HepG2 (cell line): ENCODE data around the gene DNAJC24. TPM values are rescaled to one million over a fixed set of nuclear protein-coding genes. Genes with fewer than 3 reads are reported as not detected.

Source experiments
- ATAC-seq: fragments of 200-7000 bp; cut with Tn5 transposase; 3 replicates; pipeline ENCODE4 v1.9.1; 2020; ENCODE audit warnings: mild to moderate bottlenecking, moderate library complexity
- BruUV-seq: library from RNA; stranded (reverse); fragments of 400-500 nt; replicated peaks from 2 replicates; lab custom pipeline; 2021; lab: Mats Ljungman, UMichigan
- CTCF ChIA-PET: fragments of 300-600 bp; formaldehyde crosslinking; extraction: SDS; loops from one replicate; lab custom pipeline; 2021; ENCODE audit warnings: low total read pairs, inconsistent platforms, low intra/inter-chr PET ratio; lab: Yijun Ruan, JAX
- POLR2A ChIA-PET: fragments of 350-600 bp; sonication (Branson Sonifier 250); formaldehyde crosslinking; loops from one replicate; lab custom pipeline; 2020; ENCODE audit warnings: antibody characterized with exemption, inconsistent platforms; lab: Yijun Ruan, JAX
- DNase-seq: peaks from one replicate; pipeline ENCODE4 v3.0.0-alpha.2; 2015; ENCODE audit warnings: low spot score
- FAIRE-seq: peaks from 3 replicates; lab custom pipeline; 2011; peaks lifted over from hg19 to GRCh38; lab: Jason Lieb, UNC
- H2AFZ ChIP-seq: one replicate; pipeline ENCODE4 v1.6.1; 2011; ENCODE audit warnings: low read length, inconsistent platforms
- H3K27ac ChIP-seq: fragments of 300-600 bp; 3 replicates; pipeline ENCODE4 v1.8.0; 2011; ENCODE audit warnings: mixed run types, mild to moderate bottlenecking, mixed read lengths, low read length, inconsistent platforms; ENCODE audit not compliant: insufficient read depth; ENCODE audit errors: extremely low read length
- H3K27me3 ChIP-seq, 2 experiments: fragments of 200-600 bp in 1 of 2; 2 replicates in 1 of 2; 3 replicates in 1 of 2; pipeline versions ENCODE4 v1.6.0 to v1.8.0; 2011; ENCODE audit warnings: low read length in 2 of 2, mild to moderate bottlenecking in 2 of 2, moderate library complexity in 2 of 2, inconsistent platforms in 1 of 2; ENCODE audit not compliant: insufficient read depth in 2 of 2, control insufficient read depth in 1 of 2
- H3K36me3 ChIP-seq, 2 experiments: fragments of 200-600 bp in 1 of 2; replicated peaks in 1 of 2; 2 replicates in 1 of 2; 3 replicates in 1 of 2; pipeline versions ENCODE4 v1.5.1 to v1.8.0; 2011; ENCODE audit warnings: low read length in 2 of 2, inconsistent platforms in 1 of 2; ENCODE audit not compliant: insufficient read depth in 2 of 2, control insufficient read depth in 1 of 2
- H3K4me1 ChIP-seq: 2 replicates; pipeline ENCODE4 v1.5.1; 2012; ENCODE audit warnings: low read length, inconsistent platforms; ENCODE audit not compliant: insufficient read depth
- H3K4me2 ChIP-seq: 2 replicates; pipeline ENCODE4 v1.6.0; 2011; ENCODE audit warnings: low read depth, low read length, inconsistent platforms
- H3K4me3 ChIP-seq, 3 experiments: fragments of 200-600 bp in 1 of 3; sonication (generic), shearing (Covaris generic) in 1 of 3; replicated peaks in 1 of 3; 2 replicates each; pipeline ENCODE4 v1.5.1; 2011 to 2016; ENCODE audit warnings: low read length in 3 of 3, inconsistent platforms in 2 of 3, low read depth in 2 of 3, mild to moderate bottlenecking in 2 of 3, control low read depth in 1 of 3, mixed read lengths in 1 of 3; ENCODE audit not compliant: insufficient read depth in 1 of 3
- H3K79me2 ChIP-seq: one replicate; pipeline ENCODE4 v1.6.1; 2011; ENCODE audit warnings: low read length, inconsistent platforms; ENCODE audit not compliant: insufficient read depth
- H3K9ac ChIP-seq: 2 replicates; pipeline ENCODE4 v1.6.0; 2011; ENCODE audit warnings: mild to moderate bottlenecking, low read depth, low read length, inconsistent platforms; ENCODE audit not compliant: insufficient read depth
- H3K9me3 ChIP-seq: 2 replicates; pipeline ENCODE4 v1.5.1; 2012; ENCODE audit warnings: mild to moderate bottlenecking, low read length
- H4K20me1 ChIP-seq: 2 replicates; pipeline ENCODE4 v1.6.0; 2011; ENCODE audit warnings: inconsistent platforms, mild to moderate bottlenecking, low read length, moderate library complexity; ENCODE audit not compliant: insufficient read depth
- EHMT2 ChIP-seq: fragments of 200-600 bp; sonication (generic); IDR thresholded peaks from 2 replicates; pipeline ENCODE4 v1.7.0; 2017; ENCODE audit warnings: antibody characterized with exemption, low read depth, low read length, borderline replicate concordance
- in situ Hi-C: cut with HindIII; loops from 2 replicates; pipeline ENCODE4 v1.10.0; 2017; ENCODE audit warnings: low pct_unique_long_range_greater_than_20kb; ENCODE audit not compliant: extremely low pct_ligation_motif_present
- intact Hi-C: fragments of 100-400 bp; cut with micrococcal nuclease; formaldehyde crosslinking; loops from one replicate; pipeline ENCODE4 v1.10.0; 2022; ENCODE audit not compliant: unreplicated experiment
- polyA plus RNA-seq, 8 experiments: library from polyadenylated mRNA; depleted of rRNA in 3 of 8; stranded (reverse) in 7 of 8; unstranded in 1 of 8; fragments of >200 nt; fragmentation: Illumina TruSeq in 4 of 8; extraction: Trizol in 4 of 8; gene quantifications; 2 replicates each; pipeline versions ENCODE4 v1.2.1 to v1.2.3, GENCODE V29; 2011 to 2016; ENCODE audit warnings: low read depth in 4 of 8, missing spikeins in 1 of 8, mixed read lengths in 1 of 8; ENCODE audit not compliant: insufficient read depth in 1 of 8
- total RNA-seq, 5 experiments: library from RNA; depleted of rRNA; stranded (reverse); fragments of >200 nt; fragmentation: Illumina TruSeq; extraction: Trizol; gene quantifications; 2 replicates each; pipeline ENCODE4 v1.2.3, GENCODE V29; 2016; ENCODE audit warnings: low read depth in 1 of 5
- TF ChIP-seq, protein P1 (sequence below): sonication (generic); formaldehyde crosslinking; IDR thresholded peaks from 2 replicates; pipeline ENCODE4 v1.4.0; 2020; ENCODE audit warnings: low read depth, missing genetic modification reagents
- TF ChIP-seq, protein P2 (sequence below): IDR thresholded peaks from 2 replicates; pipeline ENCODE4 v1.6.1; 2016; ENCODE audit warnings: low read depth, borderline replicate concordance
- TF ChIP-seq, protein P3 (sequence below): sonication (generic); formaldehyde crosslinking; IDR thresholded peaks from 2 replicates; pipeline ENCODE4 v1.5.1; 2020; ENCODE audit warnings: mild to moderate bottlenecking, moderate library complexity, missing genetic modification reagents

Gene DNAJC24
- total and polyA plus RNA-seq, 2 of the 13 experiments (the other 11 are each of a cell fraction or from before 2014, with no cell fraction given): 10.5 to 13.7 TPM

DNA sequence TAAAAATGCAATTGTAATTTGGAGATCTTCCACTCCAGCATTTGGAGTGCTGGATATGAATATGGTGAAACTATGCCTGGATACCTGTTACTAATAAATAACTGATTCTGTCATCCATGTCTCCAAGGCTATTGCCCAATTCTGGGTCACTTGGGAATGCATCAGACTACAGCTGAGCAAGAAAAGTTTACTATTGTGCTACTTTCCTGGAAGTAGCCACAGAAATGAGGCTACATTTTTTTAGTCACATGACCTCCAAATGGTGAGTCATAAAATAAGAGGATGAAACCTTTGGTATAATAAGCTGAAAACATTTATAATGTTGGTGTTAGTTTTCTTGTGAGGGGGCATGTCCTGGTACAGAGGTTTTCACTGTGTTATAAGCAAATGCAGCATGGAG, 44.5 kb upstream of the DNAJC24 start:
- Histone ChIP-seq H3K4me3 (no peak overlapping the region), H3K4me1 (no peaks in the 10 kb centered on the region), H3K4me2 (no peak overlapping the region), H2AFZ (no peak overlapping the region), H3K9me3 (no peaks in the 10 kb centered on the region), H3K9ac (no peak overlapping the region), H3K79me2 (no peaks in the 10 kb centered on the region), H3K27ac (no peak overlapping the region), H3K36me3 (no peaks in the 10 kb centered on the region), H4K20me1 (no peaks in the 10 kb centered on the region), H3K27me3 (no peaks in the 10 kb centered on the region)
- intact Hi-C loops: no loop called here
- FAIRE-seq (no peak), DNase-seq (no peak), ATAC-seq (no peak)
- POLR2A ChIA-PET: no interaction called here
- in situ Hi-C loops: no loop called here
- no TSS peak for BruUV-seq
- TF ChIP-seq, protein P1, sequence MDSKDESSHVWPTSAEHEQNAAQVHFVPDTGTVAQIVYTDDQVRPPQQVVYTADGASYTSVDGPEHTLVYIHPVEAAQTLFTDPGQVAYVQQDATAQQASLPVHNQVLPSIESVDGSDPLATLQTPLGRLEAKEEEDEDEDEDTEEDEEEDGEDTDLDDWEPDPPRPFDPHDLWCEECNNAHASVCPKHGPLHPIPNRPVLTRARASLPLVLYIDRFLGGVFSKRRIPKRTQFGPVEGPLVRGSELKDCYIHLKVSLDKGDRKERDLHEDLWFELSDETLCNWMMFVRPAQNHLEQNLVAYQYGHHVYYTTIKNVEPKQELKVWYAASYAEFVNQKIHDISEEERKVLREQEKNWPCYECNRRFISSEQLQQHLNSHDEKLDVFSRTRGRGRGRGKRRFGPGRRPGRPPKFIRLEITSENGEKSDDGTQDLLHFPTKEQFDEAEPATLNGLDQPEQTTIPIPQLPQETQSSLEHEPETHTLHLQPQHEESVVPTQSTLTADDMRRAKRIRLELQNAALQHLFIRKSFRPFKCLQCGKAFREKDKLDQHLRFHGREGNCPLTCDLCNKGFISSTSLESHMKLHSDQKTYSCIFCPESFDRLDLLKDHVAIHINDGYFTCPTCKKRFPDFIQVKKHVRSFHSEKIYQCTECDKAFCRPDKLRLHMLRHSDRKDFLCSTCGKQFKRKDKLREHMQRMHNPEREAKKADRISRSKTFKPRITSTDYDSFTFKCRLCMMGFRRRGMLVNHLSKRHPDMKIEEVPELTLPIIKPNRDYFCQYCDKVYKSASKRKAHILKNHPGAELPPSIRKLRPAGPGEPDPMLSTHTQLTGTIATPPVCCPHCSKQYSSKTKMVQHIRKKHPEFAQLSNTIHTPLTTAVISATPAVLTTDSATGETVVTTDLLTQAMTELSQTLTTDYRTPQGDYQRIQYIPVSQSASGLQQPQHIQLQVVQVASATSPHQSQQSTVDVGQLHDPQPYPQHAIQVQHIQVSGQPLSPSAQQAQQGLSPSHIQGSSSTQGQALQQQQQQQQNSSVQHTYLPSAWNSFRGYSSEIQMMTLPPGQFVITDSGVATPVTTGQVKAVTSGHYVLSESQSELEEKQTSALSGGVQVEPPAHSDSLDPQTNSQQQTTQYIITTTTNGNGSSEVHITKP (CRISPR knock-in tag): no peak
- TF ChIP-seq, protein P2, sequence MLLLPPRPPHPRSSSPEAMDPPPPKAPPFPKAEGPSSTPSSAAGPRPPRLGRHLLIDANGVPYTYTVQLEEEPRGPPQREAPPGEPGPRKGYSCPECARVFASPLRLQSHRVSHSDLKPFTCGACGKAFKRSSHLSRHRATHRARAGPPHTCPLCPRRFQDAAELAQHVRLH: no peak
- TF ChIP-seq, protein P3, sequence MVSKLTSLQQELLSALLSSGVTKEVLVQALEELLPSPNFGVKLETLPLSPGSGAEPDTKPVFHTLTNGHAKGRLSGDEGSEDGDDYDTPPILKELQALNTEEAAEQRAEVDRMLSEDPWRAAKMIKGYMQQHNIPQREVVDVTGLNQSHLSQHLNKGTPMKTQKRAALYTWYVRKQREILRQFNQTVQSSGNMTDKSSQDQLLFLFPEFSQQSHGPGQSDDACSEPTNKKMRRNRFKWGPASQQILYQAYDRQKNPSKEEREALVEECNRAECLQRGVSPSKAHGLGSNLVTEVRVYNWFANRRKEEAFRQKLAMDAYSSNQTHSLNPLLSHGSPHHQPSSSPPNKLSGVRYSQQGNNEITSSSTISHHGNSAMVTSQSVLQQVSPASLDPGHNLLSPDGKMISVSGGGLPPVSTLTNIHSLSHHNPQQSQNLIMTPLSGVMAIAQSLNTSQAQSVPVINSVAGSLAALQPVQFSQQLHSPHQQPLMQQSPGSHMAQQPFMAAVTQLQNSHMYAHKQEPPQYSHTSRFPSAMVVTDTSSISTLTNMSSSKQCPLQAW: no peak
- TF ChIP-seq EHMT2: no peak
- CTCF ChIA-PET: no interaction called here
